Stomach (tissue), 4 donors: ENCODE measurements around the gene SCP2.

Experiments
- POLR2A ChIP-seq, 4 donors: fragments of 450-650 bp; IDR thresholded peaks; one replicate each; pipeline ENCODE4 v1.6.1; 2016; ENCODE audit warnings: antibody characterized with exemption in 4 of 4, control low read depth in 2 of 4, mild to moderate bottlenecking in 1 of 4, moderate library complexity in 1 of 4
- TF ChIP-seq, protein P1 (sequence below), 7 experiments: fragments of 450-650 bp in 4 of 7; fragments of 200-600 bp in 3 of 7; sonication (generic) in 3 of 7; IDR thresholded peaks; one replicate each; pipeline ENCODE4 v1.5.1; 2016 to 2019; ENCODE audit warnings: antibody characterized with exemption in 7 of 7, control low read depth in 2 of 7, mild to moderate bottlenecking in 1 of 7

DNA sequence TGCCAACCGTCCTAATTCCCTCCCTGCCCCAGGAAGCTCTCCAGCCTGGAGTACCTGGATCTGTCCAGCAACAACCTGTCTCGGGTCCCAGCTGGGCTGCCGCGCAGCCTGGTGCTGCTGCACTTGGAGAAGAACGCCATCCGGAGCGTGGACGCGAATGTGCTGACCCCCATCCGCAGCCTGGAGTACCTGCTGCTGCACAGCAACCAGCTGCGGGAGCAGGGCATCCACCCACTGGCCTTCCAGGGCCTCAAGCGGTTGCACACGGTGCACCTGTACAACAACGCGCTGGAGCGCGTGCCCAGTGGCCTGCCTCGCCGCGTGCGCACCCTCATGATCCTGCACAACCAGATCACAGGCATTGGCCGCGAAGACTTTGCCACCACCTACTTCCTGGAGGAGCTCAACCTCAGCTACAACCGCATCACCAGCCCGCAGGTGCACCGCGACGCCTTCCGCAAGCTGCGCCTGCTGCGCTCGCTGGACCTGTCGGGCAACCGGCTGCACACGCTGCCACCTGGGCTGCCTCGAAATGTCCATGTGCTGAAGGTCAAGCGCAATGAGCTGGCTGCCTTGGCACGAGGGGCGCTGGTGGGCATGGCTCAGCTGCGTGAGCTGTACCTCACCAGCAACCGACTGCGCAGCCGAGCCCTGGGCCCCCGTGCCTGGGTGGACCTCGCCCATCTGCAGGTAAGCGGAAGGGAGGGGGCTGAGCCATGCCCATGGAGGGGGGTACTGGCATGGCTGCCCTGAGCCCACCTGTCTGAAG, 151.4 kb downstream of the SCP2 start:
- TF ChIP-seq, protein P1, sequence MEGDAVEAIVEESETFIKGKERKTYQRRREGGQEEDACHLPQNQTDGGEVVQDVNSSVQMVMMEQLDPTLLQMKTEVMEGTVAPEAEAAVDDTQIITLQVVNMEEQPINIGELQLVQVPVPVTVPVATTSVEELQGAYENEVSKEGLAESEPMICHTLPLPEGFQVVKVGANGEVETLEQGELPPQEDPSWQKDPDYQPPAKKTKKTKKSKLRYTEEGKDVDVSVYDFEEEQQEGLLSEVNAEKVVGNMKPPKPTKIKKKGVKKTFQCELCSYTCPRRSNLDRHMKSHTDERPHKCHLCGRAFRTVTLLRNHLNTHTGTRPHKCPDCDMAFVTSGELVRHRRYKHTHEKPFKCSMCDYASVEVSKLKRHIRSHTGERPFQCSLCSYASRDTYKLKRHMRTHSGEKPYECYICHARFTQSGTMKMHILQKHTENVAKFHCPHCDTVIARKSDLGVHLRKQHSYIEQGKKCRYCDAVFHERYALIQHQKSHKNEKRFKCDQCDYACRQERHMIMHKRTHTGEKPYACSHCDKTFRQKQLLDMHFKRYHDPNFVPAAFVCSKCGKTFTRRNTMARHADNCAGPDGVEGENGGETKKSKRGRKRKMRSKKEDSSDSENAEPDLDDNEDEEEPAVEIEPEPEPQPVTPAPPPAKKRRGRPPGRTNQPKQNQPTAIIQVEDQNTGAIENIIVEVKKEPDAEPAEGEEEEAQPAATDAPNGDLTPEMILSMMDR (IDR thresholded peaks at IDR 0.05): no peak
- no peak for TF ChIP-seq POLR2A (IDR thresholded peaks at IDR 0.05)
